H9 (cell line): Measurements from ENCODE around the gene JAGN1. TPM values are rescaled to one million over a fixed set of nuclear protein-coding genes. Genes with fewer than 3 reads are reported as not detected.
A peak's percentile ranks its signal among the peaks of the same experiment; 100 is the strongest.

Source experiments
- DNase-seq: peaks from one replicate; pipeline ENCODE4 v3.0.0-alpha.2; 2017
- H2AFZ ChIP-seq: one replicate; pipeline ENCODE4 v1.6.1; 2013; ENCODE audit warnings: mild to moderate bottlenecking, low read length, control low read depth, moderate library complexity
- H2AK5ac ChIP-seq: 2 replicates; pipeline ENCODE4 v1.6.1; 2013; ENCODE audit warnings: low read length, control low read depth, mixed read lengths; ENCODE audit not compliant: insufficient read length
- H2BK120ac ChIP-seq: one replicate; pipeline ENCODE4 v1.6.1; 2013; ENCODE audit warnings: low read depth, mild to moderate bottlenecking, low read length, control low read depth, inconsistent platforms; ENCODE audit not compliant: poor library complexity, severe bottlenecking
- H2BK12ac ChIP-seq: 2 replicates; pipeline ENCODE4 v1.6.1; 2013; ENCODE audit warnings: low read length, control low read depth, mixed read lengths, low read depth; ENCODE audit not compliant: insufficient read length
- H2BK15ac ChIP-seq: 2 replicates; pipeline ENCODE4 v1.6.1; 2013; ENCODE audit warnings: low read depth, low read length, control low read depth
- H2BK20ac ChIP-seq: one replicate; pipeline ENCODE4 v1.6.1; 2013; ENCODE audit warnings: low read depth, mild to moderate bottlenecking, low read length, control low read depth, inconsistent platforms; ENCODE audit not compliant: poor library complexity, severe bottlenecking
- H2BK5ac ChIP-seq: 2 replicates; pipeline ENCODE4 v1.6.1; 2013; ENCODE audit warnings: low read length, control low read depth, mixed read lengths; ENCODE audit not compliant: insufficient read length
- H3K14ac ChIP-seq: 2 replicates; pipeline ENCODE4 v1.6.1; 2013; ENCODE audit warnings: low read length, control low read depth; ENCODE audit not compliant: insufficient read depth
- H3K18ac ChIP-seq: 2 replicates; pipeline ENCODE4 v1.6.1; 2013; ENCODE audit warnings: low read depth, mild to moderate bottlenecking, mixed read lengths, low read length, control low read depth; ENCODE audit not compliant: insufficient read length
- H3K23ac ChIP-seq: 2 replicates; pipeline ENCODE4 v1.6.1; 2013; ENCODE audit warnings: low read length, control low read depth, mixed read lengths, low read depth; ENCODE audit not compliant: insufficient read length
- H3K23me2 ChIP-seq: 2 replicates; pipeline ENCODE4 v1.6.1; 2013; ENCODE audit warnings: low read depth, mild to moderate bottlenecking, mixed read lengths, low read length, control low read depth; ENCODE audit not compliant: insufficient read length, poor library complexity, severe bottlenecking
- H3K27ac ChIP-seq: 2 replicates; pipeline ENCODE4 v1.5.1; 2013; ENCODE audit warnings: low read length, control low read depth, mixed read lengths, low read depth; ENCODE audit not compliant: insufficient read length
- H3K27me3 ChIP-seq: 2 replicates; pipeline ENCODE4 v1.6.1; 2013; ENCODE audit warnings: low read length, control low read depth, inconsistent platforms; ENCODE audit not compliant: insufficient read depth
- H3K4ac ChIP-seq: 2 replicates; pipeline ENCODE4 v1.6.1; 2013; ENCODE audit warnings: low read depth, mild to moderate bottlenecking, control low read depth, inconsistent platforms, low read length, moderate library complexity
- H3K4me1 ChIP-seq: 2 replicates; pipeline ENCODE4 v1.6.1; 2013; ENCODE audit warnings: low read length, control low read depth, inconsistent platforms; ENCODE audit not compliant: insufficient read depth
- H3K4me2 ChIP-seq: 2 replicates; pipeline ENCODE4 v1.6.1; 2013; ENCODE audit warnings: low read length, control low read depth, mixed read lengths; ENCODE audit not compliant: insufficient read length, insufficient read depth
- H3K56ac ChIP-seq: 2 replicates; pipeline ENCODE4 v1.6.1; 2013; ENCODE audit warnings: low read depth, mild to moderate bottlenecking, mixed read lengths, low read length, control low read depth; ENCODE audit not compliant: insufficient read length
- H3K79me1 ChIP-seq: 2 replicates; pipeline ENCODE4 v1.6.1; 2013; ENCODE audit warnings: low read depth, mild to moderate bottlenecking, moderate library complexity, low read length, control low read depth, inconsistent platforms; ENCODE audit not compliant: insufficient read depth, poor library complexity, severe bottlenecking
- H3K79me2 ChIP-seq: 2 replicates; pipeline ENCODE4 v1.6.1; 2013; ENCODE audit warnings: low read length, control low read depth, inconsistent platforms; ENCODE audit not compliant: insufficient read depth
- H3K9ac ChIP-seq: 2 replicates; pipeline ENCODE4 v1.6.1; 2013; ENCODE audit warnings: low read length, control low read depth, mixed read lengths; ENCODE audit not compliant: insufficient read length; ENCODE audit errors: extremely low read depth
- H3K9me3 ChIP-seq: one replicate; pipeline ENCODE4 v1.6.1; 2013; ENCODE audit warnings: low read depth, low read length, inconsistent platforms; ENCODE audit not compliant: control insufficient read depth
- H3T11ph ChIP-seq: one replicate; pipeline ENCODE4 v1.6.1; 2013; ENCODE audit warnings: mild to moderate bottlenecking, low read length, control low read depth, inconsistent platforms
- H4K20me1 ChIP-seq: one replicate; pipeline ENCODE4 v1.6.1; 2013; ENCODE audit not compliant: control insufficient read depth, insufficient read length, insufficient read depth
- H4K5ac ChIP-seq: 2 replicates; pipeline ENCODE4 v1.6.1; 2013; ENCODE audit warnings: low read depth, mild to moderate bottlenecking, mixed read lengths, low read length, control low read depth; ENCODE audit not compliant: insufficient read length
- H4K8ac ChIP-seq: replicated peaks from 2 replicates; pipeline ENCODE4 v1.6.1; 2013; ENCODE audit warnings: low read length, control low read depth, mixed read lengths, low read depth; ENCODE audit not compliant: insufficient read length
- H4K91ac ChIP-seq: 2 replicates; pipeline ENCODE4 v1.6.1; 2013; ENCODE audit warnings: low read depth, mild to moderate bottlenecking, moderate library complexity, mixed read lengths, low read length, control low read depth; ENCODE audit not compliant: insufficient read length
- H3K27ac Mint-ChIP-seq, 3 experiments: 2 replicates in 2 of 3; 3 replicates in 1 of 3; pipeline ENCODE4 v1.8.0; 2020 to 2021; ENCODE audit warnings: mixed read lengths in 3 of 3, mild to moderate bottlenecking in 1 of 3, moderate library complexity in 1 of 3
- H3K27me3 Mint-ChIP-seq: 2 replicates; pipeline ENCODE4 v1.8.0; 2021; ENCODE audit warnings: low read depth, mild to moderate bottlenecking, moderate library complexity, mixed read lengths
- H3K36me3 Mint-ChIP-seq, 3 experiments: 2 replicates in 2 of 3; 3 replicates in 1 of 3; pipeline ENCODE4 v1.8.0; 2020 to 2021; ENCODE audit warnings: low read depth in 3 of 3, mixed read lengths in 3 of 3; ENCODE audit not compliant: insufficient read depth in 1 of 3
- H3K4me1 Mint-ChIP-seq, 2 experiments: 2 replicates each; pipeline ENCODE4 v1.8.0; 2020; ENCODE audit warnings: mixed read lengths in 2 of 2
- H3K4me3 Mint-ChIP-seq, 2 experiments: 2 replicates in 1 of 2; 3 replicates in 1 of 2; pipeline ENCODE4 v1.8.0; 2020 to 2021; ENCODE audit warnings: mild to moderate bottlenecking in 2 of 2, mixed read lengths in 2 of 2, moderate library complexity in 1 of 2
- H3K9me3 Mint-ChIP-seq, 2 experiments: 2 replicates in 1 of 2; 3 replicates in 1 of 2; pipeline ENCODE4 v1.8.0; 2020; ENCODE audit warnings: mild to moderate bottlenecking in 2 of 2, mixed read lengths in 2 of 2, moderate library complexity in 1 of 2
- whole genome bisulfite sequencing: extraction: QIAGEN DNeasy Blood & Tissue Kit; methylation state at CpG from one replicate; pipeline ENCODE4 v1.1.7; 2013; ENCODE audit warnings: missing lambda C conversion rate, low lambda C conversion rate, mixed read lengths; ENCODE audit not compliant: insufficient read length; ENCODE audit errors: extremely low coverage; 5-methylcytosine and 5-hydroxymethylcytosine counted together
- total RNA-seq: library from RNA; stranded (reverse); gene quantifications from 2 replicates; pipeline ENCODE4 v1.2.1, GENCODE V29; 2021
- TF ChIP-seq, protein P1 (sequence below): fragments of 200-600 bp; sonication (generic); conservative IDR thresholded peaks from 3 replicates; pipeline ENCODE4 v1.8.0; 2021; ENCODE audit warnings: antibody characterized with exemption, mild to moderate bottlenecking

The JAGN1 gene
- total RNA-seq, 1 experiment from 2014 or later: 33.5 TPM

- H3K36me3 Mint-ChIP-seq: no peaks in the 10 kb centered on the region
- Histone ChIP-seq H3K14ac (0 out of 2 replicates have a peak overlapping the region, but pooled peaks have one; percentile 25), H3K4me2 (peak overlapping the region; percentile 9), H2BK12ac (no peak overlapping the region), H4K5ac (no peak overlapping the region), H3K79me2 (no peaks in the 10 kb centered on the region), H2AFZ (no peak overlapping the region), H3K4me1 (no peaks in the 10 kb centered on the region; the same call in 1 of the 2 replicates), H2BK5ac (no peak overlapping the region), H3K9me3 (no peaks in the 10 kb centered on the region), H4K20me1 (no peaks in the 10 kb centered on the region), H4K8ac (no peak overlapping the region), H3K79me1 (no peaks in the 10 kb centered on the region), H2BK120ac (no peak overlapping the region), H3K23ac (no peak overlapping the region), H3K23me2 (no peaks in the 10 kb centered on the region), H3K4ac (no peak overlapping the region), H4K91ac (no peak overlapping the region), H2BK20ac (no peak overlapping the region), H3T11ph (no peak overlapping the region), H3K27me3 (no peaks in the 10 kb centered on the region), H3K27ac (no peak overlapping the region), H3K18ac (no peak overlapping the region), H2AK5ac (no peak overlapping the region), H3K9ac (no peak overlapping the region), H2BK15ac (no peak overlapping the region), H3K56ac (no peak overlapping the region)
- no peak overlapping the region; a peak in 1 of 5 replicates for H3K4me3 Mint-ChIP-seq
- no CpG with 5 or more reads among the region's 4 CpGs for WGBS
- peaks cover 15 to 27% of the 10 kb centered on the region in 2 experiments for H3K4me1 Mint-ChIP-seq
- H3K27ac Mint-ChIP-seq: no peak overlapping the region
- no peak for DNase-seq
- no peaks in the 10 kb centered on the region for H3K27me3 Mint-ChIP-seq
- TF ChIP-seq, protein P1, sequence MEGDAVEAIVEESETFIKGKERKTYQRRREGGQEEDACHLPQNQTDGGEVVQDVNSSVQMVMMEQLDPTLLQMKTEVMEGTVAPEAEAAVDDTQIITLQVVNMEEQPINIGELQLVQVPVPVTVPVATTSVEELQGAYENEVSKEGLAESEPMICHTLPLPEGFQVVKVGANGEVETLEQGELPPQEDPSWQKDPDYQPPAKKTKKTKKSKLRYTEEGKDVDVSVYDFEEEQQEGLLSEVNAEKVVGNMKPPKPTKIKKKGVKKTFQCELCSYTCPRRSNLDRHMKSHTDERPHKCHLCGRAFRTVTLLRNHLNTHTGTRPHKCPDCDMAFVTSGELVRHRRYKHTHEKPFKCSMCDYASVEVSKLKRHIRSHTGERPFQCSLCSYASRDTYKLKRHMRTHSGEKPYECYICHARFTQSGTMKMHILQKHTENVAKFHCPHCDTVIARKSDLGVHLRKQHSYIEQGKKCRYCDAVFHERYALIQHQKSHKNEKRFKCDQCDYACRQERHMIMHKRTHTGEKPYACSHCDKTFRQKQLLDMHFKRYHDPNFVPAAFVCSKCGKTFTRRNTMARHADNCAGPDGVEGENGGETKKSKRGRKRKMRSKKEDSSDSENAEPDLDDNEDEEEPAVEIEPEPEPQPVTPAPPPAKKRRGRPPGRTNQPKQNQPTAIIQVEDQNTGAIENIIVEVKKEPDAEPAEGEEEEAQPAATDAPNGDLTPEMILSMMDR: no peak
- no peaks in the 10 kb centered on the region for H3K9me3 Mint-ChIP-seq
These were observed 12.8 kb downstream of the JAGN1 start for GRCh38 chr3:9903238-9903624.
